KMS-11 (cell line): ENCODE data around the gene MED9.

Source experiments
- H2AFZ ChIP-seq: fragments of 200-600 bp; sonication (generic); 2 replicates; pipeline ENCODE4 v1.6.1; 2016; ENCODE audit warnings: antibody characterized with exemption, mixed run types, low read depth
- H3K27ac ChIP-seq: fragments of 200-600 bp; sonication (generic); 2 replicates; pipeline ENCODE4 v1.6.1; 2016; ENCODE audit warnings: mild to moderate bottlenecking, mixed run types
- H3K27me3 ChIP-seq: fragments of 200-600 bp; sonication (generic); 2 replicates; pipeline ENCODE4 v1.6.1; 2017; ENCODE audit warnings: mild to moderate bottlenecking, low read depth, mixed run types, moderate library complexity; ENCODE audit not compliant: insufficient read depth
- H3K36me3 ChIP-seq: fragments of 200-600 bp; sonication (generic); 2 replicates; pipeline ENCODE4 v1.6.1; 2017; ENCODE audit warnings: mild to moderate bottlenecking, mixed run types; ENCODE audit not compliant: insufficient read depth
- H3K4me1 ChIP-seq: fragments of 200-600 bp; sonication (generic); 2 replicates; pipeline ENCODE4 v1.6.1; 2016; ENCODE audit warnings: mild to moderate bottlenecking, low read depth, mixed run types; ENCODE audit not compliant: poor library complexity, severe bottlenecking
- H3K4me2 ChIP-seq: fragments of 200-600 bp; sonication (generic); 2 replicates; pipeline ENCODE4 v1.7.0; 2016; ENCODE audit warnings: mild to moderate bottlenecking, mixed run types
- H3K4me3 ChIP-seq: fragments of 200-600 bp; sonication (generic); IDR thresholded peaks from 2 replicates; pipeline ENCODE4 v1.6.1; 2017; ENCODE audit warnings: low read depth, low read length, mixed read lengths; ENCODE audit not compliant: insufficient read depth
- H3K79me2 ChIP-seq: fragments of 200-600 bp; sonication (generic); 2 replicates; pipeline ENCODE4 v1.6.1; 2016; ENCODE audit warnings: low read depth, mixed run types; ENCODE audit not compliant: insufficient read depth
- H3K9ac ChIP-seq: fragments of 200-600 bp; sonication (generic); 2 replicates; pipeline ENCODE4 v1.6.1; 2016; ENCODE audit warnings: mild to moderate bottlenecking, mixed run types
- H4K20me1 ChIP-seq: fragments of 200-600 bp; sonication (generic); 2 replicates; pipeline ENCODE4 v1.6.1; 2016; ENCODE audit warnings: mild to moderate bottlenecking, mixed run types; ENCODE audit not compliant: insufficient read depth
- TF ChIP-seq, protein P1 (sequence below): fragments of 200-600 bp; sonication (generic); conservative IDR thresholded peaks from 2 replicates; pipeline ENCODE4 v1.6.1; 2017; ENCODE audit warnings: low read depth, mild to moderate bottlenecking, antibody characterized with exemption, low read length, moderate library complexity, mixed read lengths

The MED9 gene

GRCh38 chr17:17493986-17494466 lies 17.2 kb downstream of the MED9 start:
- TF ChIP-seq, protein P1, sequence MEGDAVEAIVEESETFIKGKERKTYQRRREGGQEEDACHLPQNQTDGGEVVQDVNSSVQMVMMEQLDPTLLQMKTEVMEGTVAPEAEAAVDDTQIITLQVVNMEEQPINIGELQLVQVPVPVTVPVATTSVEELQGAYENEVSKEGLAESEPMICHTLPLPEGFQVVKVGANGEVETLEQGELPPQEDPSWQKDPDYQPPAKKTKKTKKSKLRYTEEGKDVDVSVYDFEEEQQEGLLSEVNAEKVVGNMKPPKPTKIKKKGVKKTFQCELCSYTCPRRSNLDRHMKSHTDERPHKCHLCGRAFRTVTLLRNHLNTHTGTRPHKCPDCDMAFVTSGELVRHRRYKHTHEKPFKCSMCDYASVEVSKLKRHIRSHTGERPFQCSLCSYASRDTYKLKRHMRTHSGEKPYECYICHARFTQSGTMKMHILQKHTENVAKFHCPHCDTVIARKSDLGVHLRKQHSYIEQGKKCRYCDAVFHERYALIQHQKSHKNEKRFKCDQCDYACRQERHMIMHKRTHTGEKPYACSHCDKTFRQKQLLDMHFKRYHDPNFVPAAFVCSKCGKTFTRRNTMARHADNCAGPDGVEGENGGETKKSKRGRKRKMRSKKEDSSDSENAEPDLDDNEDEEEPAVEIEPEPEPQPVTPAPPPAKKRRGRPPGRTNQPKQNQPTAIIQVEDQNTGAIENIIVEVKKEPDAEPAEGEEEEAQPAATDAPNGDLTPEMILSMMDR = no peak
- Histone ChIP-seq H3K27ac (no peak overlapping the region), H4K20me1 (no peaks in the 10 kb centered on the region), H3K36me3 (no peaks in the 10 kb centered on the region), H3K79me2 (no peaks in the 10 kb centered on the region), H3K4me1 (peaks cover 27% of the 10 kb centered on the region), H2AFZ (no peak overlapping the region), H3K4me3 (no peak overlapping the region), H3K4me2 (no peak overlapping the region), H3K9ac (no peak overlapping the region), H3K27me3 (no peaks in the 10 kb centered on the region)

GRCh38 chr17:17494499-17494869 lies 17.7 kb downstream of the MED9 start:
- Histone ChIP-seq H3K4me1 (peaks cover 22% of the 10 kb centered on the region), H3K27me3 (no peaks in the 10 kb centered on the region), H3K79me2 (no peaks in the 10 kb centered on the region), H3K27ac (no peak overlapping the region), H3K9ac (no peak overlapping the region), H2AFZ (no peak overlapping the region), H4K20me1 (no peaks in the 10 kb centered on the region), H3K4me3 (no peak overlapping the region), H3K36me3 (no peaks in the 10 kb centered on the region), H3K4me2 (no peak overlapping the region)
- TF ChIP-seq, protein P1 = no peak

DNA sequence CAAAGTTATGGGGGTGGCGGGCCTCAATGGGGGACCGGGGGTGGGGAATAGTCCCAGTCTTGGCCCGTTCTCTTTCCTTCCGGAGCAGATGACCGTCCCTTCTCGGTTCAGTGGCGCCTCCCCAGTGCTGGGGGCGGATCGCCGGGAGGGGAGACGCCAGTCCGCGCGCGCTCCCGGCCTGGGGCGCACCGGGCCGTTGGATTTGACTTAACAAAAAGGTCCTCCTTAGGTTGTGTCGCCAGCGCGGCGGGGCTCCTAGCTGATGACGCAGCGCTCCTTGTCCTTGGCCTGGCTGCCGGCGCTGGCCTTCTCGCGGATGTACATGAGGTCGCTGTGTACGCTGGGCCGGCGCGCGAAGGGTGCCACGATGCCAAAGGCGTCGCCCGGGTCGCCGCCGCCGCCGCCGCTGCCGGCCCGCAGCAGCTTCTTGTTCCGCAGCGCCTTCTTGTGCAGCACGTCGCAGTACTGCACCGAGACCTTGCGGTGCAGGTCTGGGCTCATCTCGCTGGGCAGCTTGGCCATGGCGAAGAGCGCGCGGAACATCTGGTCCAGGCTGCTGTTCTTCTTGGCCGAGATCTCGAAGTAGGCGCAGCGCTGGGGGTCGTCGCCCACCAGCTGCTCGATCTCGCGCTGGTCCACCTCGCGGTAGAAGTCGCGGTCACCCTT lies 18.2 kb downstream of the MED9 start:
- no peak overlapping the region for H2AFZ ChIP-seq

GRCh38 chr17:17495536-17496188 lies 18.9 kb downstream of the MED9 start:
- Histone ChIP-seq H3K27ac (no peak overlapping the region), H3K4me1 (peaks cover 10% of the 10 kb centered on the region), H3K36me3 (no peaks in the 10 kb centered on the region), H2AFZ (no peak overlapping the region), H4K20me1 (no peaks in the 10 kb centered on the region), H3K27me3 (no peaks in the 10 kb centered on the region), H3K4me2 (no peak overlapping the region), H3K79me2 (no peaks in the 10 kb centered on the region), H3K4me3 (no peak overlapping the region), H3K9ac (no peak overlapping the region)
- TF ChIP-seq, protein P1 = no peak

More for the DNA sequence above, 18.2 kb downstream of the MED9 start:
- TF ChIP-seq, protein P1 = no peak
- H3K4me1 ChIP-seq = peaks cover 17% of the 10 kb centered on the region
- H3K4me2 ChIP-seq = no peak overlapping the region
- no peak overlapping the region for H3K4me3 ChIP-seq
- H3K79me2 ChIP-seq = no peaks in the 10 kb centered on the region
- H3K27me3 ChIP-seq = no peaks in the 10 kb centered on the region
- no peaks in the 10 kb centered on the region for H4K20me1 ChIP-seq
- no peaks in the 10 kb centered on the region for H3K36me3 ChIP-seq
- H3K9ac ChIP-seq = no peak overlapping the region
- no peak overlapping the region for H3K27ac ChIP-seq
